Activated T-helper 2 cell treated with anti-CD3 and anti-CD28 coated beads, Interferon-gamma antibody, Interleukin-2, Interleukin-4, amounts not matched to agents 10 μg/mL and 5 μg/mL and 100 μg/mL, durations not matched to agents 14 hours and 24 hours and 36 hours (primary cell): ENCODE data around the gene SHMT2. TPM values are rescaled to one million over a fixed set of nuclear protein-coding genes. Genes with fewer than 3 reads are reported as not detected.

Experiments used
- DNase-seq: peaks from one replicate; pipeline ENCODE4 v3.0.0; 2021; ENCODE audit warnings: low spot score
- H3K27ac Mint-ChIP-seq: one replicate; pipeline ENCODE4 v1.8.0; 2021; ENCODE audit warnings: mixed read lengths
- H3K27me3 Mint-ChIP-seq: one replicate; pipeline ENCODE4 v1.8.0; 2021; ENCODE audit warnings: low read depth, mixed read lengths
- H3K36me3 Mint-ChIP-seq: one replicate; pipeline ENCODE4 v1.8.0; 2021; ENCODE audit warnings: low read depth, mixed read lengths
- H3K4me1 Mint-ChIP-seq: one replicate; pipeline ENCODE4 v1.8.0; 2021; ENCODE audit warnings: low read depth, mixed read lengths
- H3K4me3 Mint-ChIP-seq: one replicate; pipeline ENCODE4 v1.8.0; 2021; ENCODE audit warnings: low read depth, mild to moderate bottlenecking, moderate library complexity, mixed read lengths
- H3K9me3 Mint-ChIP-seq: one replicate; pipeline ENCODE4 v1.8.0; 2021; ENCODE audit warnings: mixed read lengths
- intact Hi-C: fragments of 100-400 bp; cut with micrococcal nuclease; formaldehyde crosslinking; loops from one replicate; pipeline ENCODE4 v1.15.1; 2023
- total RNA-seq: library from RNA; stranded (reverse); gene quantifications from 2 replicates; pipeline ENCODE4 v1.2.3, GENCODE V29; 2022

SHMT2 gene
- total RNA-seq, 1 donor from 2014 or later, result 295 TPM

DNA sequence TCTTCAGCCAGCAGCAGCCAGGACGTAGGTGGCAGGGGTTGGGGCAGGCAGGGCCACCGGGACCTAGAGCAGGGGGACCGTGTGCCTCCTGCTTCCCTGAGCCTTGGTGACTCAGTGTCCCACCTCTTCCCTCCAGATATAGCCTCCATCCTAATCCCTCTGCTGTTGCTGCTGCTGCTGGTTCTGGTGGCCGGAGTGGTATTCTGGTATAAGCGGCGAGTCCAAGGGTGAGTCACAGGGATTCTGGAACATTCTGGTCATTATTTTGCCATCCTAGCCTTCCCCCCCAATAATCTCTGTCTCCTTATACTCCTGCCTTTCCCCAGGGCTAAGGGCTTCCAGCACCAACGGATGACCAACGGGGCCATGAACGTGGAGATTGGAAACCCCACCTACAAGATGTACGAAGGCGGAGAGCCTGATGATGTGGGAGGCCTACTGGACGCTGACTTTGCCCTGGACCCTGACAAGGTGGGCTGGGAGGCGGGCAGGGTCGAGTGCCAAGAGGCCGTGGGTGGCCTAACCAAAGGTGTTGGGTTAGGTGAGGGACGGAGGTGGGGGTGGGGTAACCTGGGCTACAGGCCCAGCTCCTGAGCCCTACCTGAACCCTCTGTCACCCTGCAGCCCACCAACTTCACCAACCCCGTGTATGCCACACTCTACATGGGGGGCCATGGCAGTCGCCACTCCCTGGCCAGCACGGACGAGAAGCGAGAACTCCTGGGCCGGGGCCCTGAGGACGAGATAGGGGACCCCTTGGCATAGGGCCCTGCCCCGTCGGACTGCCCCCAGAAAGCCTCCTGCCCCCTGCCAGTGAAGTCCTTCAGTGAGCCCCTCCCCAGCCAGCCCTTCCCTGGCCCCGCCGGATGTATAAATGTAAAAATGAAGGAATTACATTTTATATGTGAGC is 17.5 kb upstream of the SHMT2 start:
- H3K36me3 Mint-ChIP-seq, result no peaks in the 10 kb centered on the region
- no peak overlapping the region for H3K4me3 Mint-ChIP-seq
- intact Hi-C loops, result no loop called here
- H3K9me3 Mint-ChIP-seq, result no peaks in the 10 kb centered on the region
- peaks cover 25% of the 10 kb centered on the region for H3K4me1 Mint-ChIP-seq
- no peak overlapping the region for H3K27ac Mint-ChIP-seq
- no peak for DNase-seq
- peaks cover 28% of the 10 kb centered on the region for H3K27me3 Mint-ChIP-seq

DNA sequence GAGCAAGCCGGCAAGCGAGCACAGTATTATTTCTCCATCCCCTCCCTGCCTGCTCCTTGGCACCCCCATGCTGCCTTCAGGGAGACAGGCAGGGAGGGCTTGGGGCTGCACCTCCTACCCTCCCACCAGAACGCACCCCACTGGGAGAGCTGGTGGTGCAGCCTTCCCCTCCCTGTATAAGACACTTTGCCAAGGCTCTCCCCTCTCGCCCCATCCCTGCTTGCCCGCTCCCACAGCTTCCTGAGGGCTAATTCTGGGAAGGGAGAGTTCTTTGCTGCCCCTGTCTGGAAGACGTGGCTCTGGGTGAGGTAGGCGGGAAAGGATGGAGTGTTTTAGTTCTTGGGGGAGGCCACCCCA is 16.8 kb upstream of the SHMT2 start:
- DNase-seq, result no peak
- no peak overlapping the region for H3K4me3 Mint-ChIP-seq
- H3K36me3 Mint-ChIP-seq, result no peaks in the 10 kb centered on the region
- no peaks in the 10 kb centered on the region for H3K9me3 Mint-ChIP-seq
- H3K27me3 Mint-ChIP-seq, result peaks cover 33% of the 10 kb centered on the region
- no peak overlapping the region for H3K27ac Mint-ChIP-seq
- intact Hi-C loops, result loop anchor here (1.0 kb wide), 2 partner anchors 27 to 31 kb away; no protein-coding TSS in a partner anchor
- H3K4me1 Mint-ChIP-seq, result peaks cover 30% of the 10 kb centered on the region

DNA sequence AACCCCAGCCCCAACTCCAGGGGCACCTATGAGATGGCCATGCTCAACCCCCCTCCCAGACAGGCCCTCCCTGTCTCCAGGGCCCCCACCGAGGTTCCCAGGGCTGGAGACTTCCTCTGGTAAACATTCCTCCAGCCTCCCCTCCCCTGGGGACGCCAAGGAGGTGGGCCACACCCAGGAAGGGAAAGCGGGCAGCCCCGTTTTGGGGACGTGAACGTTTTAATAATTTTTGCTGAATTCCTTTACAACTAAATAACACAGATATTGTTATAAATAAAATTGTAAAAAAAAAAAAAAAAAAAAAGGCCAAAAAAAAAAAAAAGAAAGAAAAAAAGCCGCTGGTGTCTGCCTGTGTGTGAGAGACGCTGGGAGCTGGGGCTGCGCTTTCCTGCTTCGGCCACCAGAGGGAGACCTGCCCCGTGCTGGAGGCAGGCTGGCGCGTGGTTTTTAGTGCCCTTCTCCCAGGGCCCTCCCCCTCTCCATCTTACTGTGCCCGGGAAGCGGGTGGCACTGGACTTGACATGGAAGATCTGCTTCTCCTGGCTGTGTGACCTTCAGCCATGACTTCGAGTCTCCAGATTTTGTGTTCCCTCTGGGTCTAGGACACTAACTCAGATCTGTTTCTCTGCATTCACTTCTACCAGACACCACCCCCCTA is 16.3 kb upstream of the SHMT2 start:
- H3K36me3 Mint-ChIP-seq, result no peaks in the 10 kb centered on the region
- intact Hi-C loops, result loop anchor here (1.0 kb wide), 2 partner anchors 26 to 30 kb away; no protein-coding TSS in a partner anchor
- H3K4me3 Mint-ChIP-seq, result no peak overlapping the region
- no peaks in the 10 kb centered on the region for H3K9me3 Mint-ChIP-seq
- H3K27ac Mint-ChIP-seq, result no peak overlapping the region
- peaks cover 30% of the 10 kb centered on the region for H3K4me1 Mint-ChIP-seq
- DNase-seq, result peak; percentile 76
- peaks cover 38% of the 10 kb centered on the region for H3K27me3 Mint-ChIP-seq

DNA sequence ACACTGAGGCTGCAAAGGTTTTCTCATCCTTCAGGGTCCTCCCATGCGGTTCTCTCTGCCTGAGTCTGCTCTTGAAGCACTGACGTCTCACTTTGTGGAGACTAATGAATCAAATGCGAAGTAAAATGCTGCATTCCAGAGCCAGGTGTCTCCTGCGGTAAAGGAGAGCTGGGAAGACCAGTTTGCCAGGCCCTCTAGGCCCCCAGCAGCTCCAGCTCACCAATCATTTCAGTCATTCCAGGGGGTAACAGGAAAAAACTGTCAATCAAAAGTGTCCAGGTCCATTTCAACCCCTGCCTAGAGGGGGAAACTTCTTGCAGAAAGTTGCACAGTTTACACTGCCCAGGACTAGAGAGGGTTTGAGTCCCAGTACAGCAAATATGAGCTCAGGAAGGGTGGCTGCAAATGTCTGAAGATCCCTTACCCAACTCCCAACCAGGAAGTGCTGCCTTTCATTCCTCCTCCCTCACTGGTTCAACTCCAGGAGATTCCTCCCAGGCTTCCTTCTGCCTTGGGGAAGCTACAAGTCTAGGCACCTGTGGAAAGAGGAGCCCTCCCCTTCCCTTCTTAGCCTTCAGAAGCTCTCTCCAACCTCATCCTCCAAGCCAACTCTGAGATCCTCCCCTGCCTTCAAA is 15.6 kb upstream of the SHMT2 start:
- peaks cover 45% of the 10 kb centered on the region for H3K27me3 Mint-ChIP-seq
- DNase-seq, result no peak
- H3K4me1 Mint-ChIP-seq, result peaks cover 30% of the 10 kb centered on the region
- H3K4me3 Mint-ChIP-seq, result no peak overlapping the region
- intact Hi-C loops, result loop anchor here (1.0 kb wide), 2 partner anchors 25 to 29 kb away; no protein-coding TSS in a partner anchor
- no peak overlapping the region for H3K27ac Mint-ChIP-seq
- H3K9me3 Mint-ChIP-seq, result no peaks in the 10 kb centered on the region
- no peaks in the 10 kb centered on the region for H3K36me3 Mint-ChIP-seq

DNA sequence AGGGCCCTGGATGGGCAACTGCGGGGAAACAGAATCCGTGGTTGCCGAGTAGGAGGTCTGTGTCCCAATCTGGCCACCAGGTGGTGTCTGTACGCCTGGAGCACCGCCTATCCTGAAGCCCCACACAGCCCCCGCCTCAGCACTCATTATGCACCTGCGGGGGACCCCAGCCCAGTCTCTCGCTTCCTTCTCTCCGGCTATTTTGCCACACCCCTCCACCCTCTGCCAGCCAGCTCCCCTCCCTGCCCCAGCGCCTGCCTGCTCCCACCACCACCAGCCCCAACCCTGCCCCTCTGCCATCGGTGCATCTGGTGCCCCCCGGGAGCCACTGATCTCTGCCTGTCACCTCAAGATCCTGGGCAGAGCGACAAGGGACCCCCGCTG is 15.1 kb upstream of the SHMT2 start:
- intact Hi-C loops, result no loop called here
- Mint-ChIP-seq H3K27ac (no peak overlapping the region), H3K36me3 (no peaks in the 10 kb centered on the region), H3K9me3 (no peaks in the 10 kb centered on the region), H3K4me3 (peak overlapping the region; percentile 6), H3K4me1 (peaks cover 30% of the 10 kb centered on the region), H3K27me3 (peaks cover 50% of the 10 kb centered on the region)
- DNase-seq, result peak; percentile 59

DNA sequence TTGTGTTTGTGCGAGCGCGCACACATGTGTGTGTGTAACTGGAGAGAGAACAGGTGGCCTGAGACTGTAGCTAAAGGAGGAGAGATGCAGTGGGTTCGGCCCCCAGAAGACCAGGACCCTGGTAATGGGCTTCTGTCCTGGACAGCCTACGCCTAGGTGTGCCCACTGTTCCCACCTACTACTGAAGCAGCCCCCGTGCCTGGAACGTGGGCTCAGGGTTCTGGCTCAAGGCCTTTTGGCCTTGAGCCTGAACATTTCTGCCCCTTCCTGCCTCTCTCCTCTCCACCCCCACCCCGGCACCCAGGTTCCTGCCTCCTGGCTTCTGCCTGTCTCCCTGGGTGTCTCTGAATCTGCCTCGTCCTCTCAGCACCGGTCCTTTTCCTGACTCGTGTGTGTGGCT is 14.4 kb upstream of the SHMT2 start:
- Mint-ChIP-seq H3K4me3 (no peak overlapping the region), H3K9me3 (no peaks in the 10 kb centered on the region), H3K27me3 (peaks cover 56% of the 10 kb centered on the region), H3K4me1 (peaks cover 30% of the 10 kb centered on the region), H3K36me3 (no peaks in the 10 kb centered on the region), H3K27ac (no peak overlapping the region)
- DNase-seq, result no peak
- intact Hi-C loops, result no loop called here

DNA sequence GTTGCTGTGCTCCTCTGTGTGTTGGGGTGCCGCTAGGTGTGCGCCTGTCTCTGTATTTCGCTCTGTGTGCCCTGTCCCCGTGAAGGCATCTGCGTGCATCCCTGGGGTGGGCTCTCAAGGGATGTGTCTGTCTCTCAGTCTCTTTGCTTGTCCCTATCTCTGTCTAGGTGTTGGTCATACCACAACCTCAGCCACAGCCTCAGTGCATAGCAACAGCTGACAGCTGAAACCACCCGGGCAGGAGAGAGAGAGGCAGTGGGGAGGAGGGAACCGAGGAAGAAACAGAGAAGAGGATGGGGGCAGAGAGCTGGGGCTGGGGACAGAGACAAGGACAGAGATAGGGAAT is 13.9 kb upstream of the SHMT2 start:
- intact Hi-C loops, result no loop called here
- Mint-ChIP-seq H3K27me3 (peaks cover 58% of the 10 kb centered on the region), H3K36me3 (no peaks in the 10 kb centered on the region), H3K4me3 (peak overlapping the region; percentile 73), H3K27ac (no peak overlapping the region), H3K4me1 (peaks cover 32% of the 10 kb centered on the region), H3K9me3 (no peaks in the 10 kb centered on the region)
- DNase-seq, result peak; percentile 49

DNA sequence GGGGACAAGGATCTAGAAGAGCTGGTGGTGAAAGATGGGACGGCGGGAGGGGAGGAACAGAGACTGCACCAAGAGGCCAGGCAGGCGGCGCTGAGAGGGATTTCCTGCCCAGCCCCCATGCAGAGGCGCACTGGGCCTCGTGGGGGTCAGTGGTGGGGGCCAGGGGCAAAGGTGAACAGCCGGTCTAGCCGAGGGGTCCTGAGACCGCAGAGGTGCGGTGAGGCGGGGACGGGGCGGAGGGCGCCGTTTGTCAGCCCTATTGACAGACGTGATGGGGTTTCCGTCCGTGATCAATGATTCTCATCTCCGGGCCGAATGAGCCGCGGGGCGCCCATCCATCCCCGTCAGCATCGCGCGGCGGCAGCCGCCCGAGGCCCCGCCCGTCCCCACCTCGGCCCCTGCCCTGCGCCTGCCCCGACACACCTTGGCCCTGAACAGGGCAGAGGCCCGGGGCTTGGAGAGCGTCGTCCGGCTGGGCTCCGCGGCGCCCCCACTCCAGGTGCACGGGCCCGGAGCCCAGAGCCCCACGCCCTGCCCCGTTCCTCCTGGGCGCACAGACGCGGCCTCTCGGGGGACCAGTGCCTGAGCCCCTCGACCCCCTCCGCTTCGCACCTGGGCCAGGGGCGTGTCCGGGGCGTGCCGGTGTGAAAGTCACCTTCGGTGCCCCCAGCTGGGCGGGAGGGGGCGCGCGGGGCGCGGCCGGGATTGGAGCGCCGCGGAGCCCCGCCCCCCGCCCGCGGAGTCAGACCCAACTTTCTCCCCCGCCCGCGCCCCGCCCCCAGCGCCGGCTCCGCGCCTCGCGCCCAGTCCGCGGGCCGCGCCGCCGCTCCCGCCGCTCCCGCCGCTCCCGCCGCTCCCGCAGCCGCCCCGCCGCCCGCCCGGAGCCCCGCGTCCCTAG is 13.2 kb upstream of the SHMT2 start, which contains the start of gene NXPH4:
TSS of gene NXPH4 (plus strand) at position 781 of the 898 bp plus-strand sequence. CDS start 176 bp downstream, outside the sequence.
- DNase-seq, result peak; percentile 42
- no peaks in the 10 kb centered on the region for H3K36me3 Mint-ChIP-seq
- intact Hi-C loops, result no loop called here
- peaks cover 65% of the 10 kb centered on the region for H3K27me3 Mint-ChIP-seq
- H3K9me3 Mint-ChIP-seq, result no peaks in the 10 kb centered on the region
- peaks cover 35% of the 10 kb centered on the region for H3K4me1 Mint-ChIP-seq
- peak within 1 kb of the TSS; percentile 78 for H3K4me3 Mint-ChIP-seq
- peak within 1 kb of the TSS; percentile 15 for H3K27ac Mint-ChIP-seq

DNA sequence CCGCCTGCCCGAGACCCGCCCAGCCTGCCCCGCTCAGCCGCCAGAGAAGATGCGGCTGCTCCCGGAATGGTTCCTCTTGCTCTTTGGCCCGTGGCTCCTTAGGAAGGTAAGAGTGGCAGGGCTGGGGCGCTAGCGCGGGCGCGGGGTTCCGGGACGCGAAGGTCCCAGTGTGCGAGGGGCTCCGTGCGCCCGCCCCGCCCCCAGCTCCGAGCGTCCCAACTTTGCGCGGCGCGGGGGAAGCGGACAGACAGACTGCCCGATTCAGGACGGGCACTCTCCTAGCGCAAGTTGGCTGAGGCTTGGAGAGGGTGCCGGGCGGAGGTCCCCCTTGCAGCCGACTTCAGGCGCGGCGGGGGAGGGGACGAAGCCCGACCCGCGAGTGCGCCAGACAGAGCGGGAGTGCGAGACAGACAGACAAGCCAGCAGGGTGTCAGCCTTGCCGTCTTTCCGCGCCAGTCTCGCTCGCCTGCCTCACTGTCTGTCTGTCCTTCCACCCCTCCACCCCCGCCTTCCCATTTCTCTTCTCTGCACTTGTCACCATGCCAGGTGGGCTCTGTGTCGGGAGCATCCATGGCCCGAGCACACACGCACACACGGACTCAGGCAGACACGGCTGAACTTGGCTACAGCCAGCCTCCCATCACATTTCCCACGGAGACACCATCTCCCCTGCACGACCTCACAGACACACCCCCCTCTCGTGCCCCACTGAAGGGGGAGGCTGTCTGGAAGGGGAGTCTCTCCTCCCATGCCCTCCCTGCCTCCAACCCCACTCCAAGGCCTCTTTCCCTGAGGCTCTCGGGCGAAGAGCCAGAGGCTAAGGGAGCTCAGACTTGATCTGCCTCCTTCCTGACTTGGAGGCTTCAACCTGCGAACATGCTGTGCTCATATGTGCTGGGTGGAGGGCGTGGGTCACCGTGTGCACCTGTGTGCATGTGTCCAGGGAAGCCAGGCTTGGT is 12.3 kb upstream of the SHMT2 start:
- Mint-ChIP-seq H3K27ac (peak overlapping the region; percentile 15), H3K4me3 (peak overlapping the region; percentile 78), H3K36me3 (no peaks in the 10 kb centered on the region), H3K4me1 (peaks cover 41% of the 10 kb centered on the region), H3K9me3 (no peaks in the 10 kb centered on the region), H3K27me3 (peaks cover 73% of the 10 kb centered on the region)
- no peak for DNase-seq
- intact Hi-C loops, result loop anchor here (1.0 kb wide), 1 partner anchor 8 kb away; no protein-coding TSS in a partner anchor

DNA sequence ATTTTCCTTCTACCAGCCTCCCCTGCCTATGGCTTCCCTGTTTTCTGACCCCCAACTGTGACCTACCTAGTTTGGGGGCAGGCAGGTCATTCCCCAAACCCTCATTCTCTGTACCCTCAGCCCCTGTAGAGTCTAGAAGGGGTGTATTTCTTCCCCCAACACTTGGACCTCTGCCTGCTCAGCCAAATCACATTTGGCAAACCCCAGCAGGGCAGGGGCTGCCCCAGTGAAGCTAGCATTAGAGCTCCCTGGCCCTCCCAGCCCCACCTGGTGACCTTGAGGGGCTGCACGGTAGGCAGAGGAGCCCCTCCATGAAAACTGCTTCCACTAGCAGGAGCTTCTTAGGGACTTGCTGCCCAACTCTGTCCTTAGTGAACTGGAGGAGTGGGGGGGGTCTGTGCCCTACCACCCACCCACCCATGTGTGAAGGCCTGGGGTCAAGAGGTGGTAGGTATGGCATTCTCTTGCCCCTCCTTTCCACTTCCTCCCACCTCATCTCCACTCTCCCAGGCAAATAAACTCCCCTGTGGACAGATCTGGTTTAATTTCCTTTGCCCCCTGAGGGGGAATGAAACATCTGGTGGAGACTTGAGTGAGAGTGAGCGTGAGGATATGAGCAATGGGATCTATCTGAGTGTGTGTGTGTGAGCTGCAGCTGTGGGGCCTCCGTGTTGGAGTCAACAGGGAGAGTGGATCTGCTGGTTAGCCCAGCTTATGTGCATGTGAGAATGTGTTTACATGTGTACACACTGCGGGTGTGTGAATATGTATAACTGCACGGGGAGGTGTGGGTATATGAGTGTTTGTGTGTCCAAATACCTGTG is 11.3 kb upstream of the SHMT2 start:
- peaks cover 83% of the 10 kb centered on the region for H3K27me3 Mint-ChIP-seq
- peak overlapping the region; percentile 6 for H3K4me3 Mint-ChIP-seq
- H3K36me3 Mint-ChIP-seq, result no peaks in the 10 kb centered on the region
- peaks cover 48% of the 10 kb centered on the region for H3K4me1 Mint-ChIP-seq
- H3K9me3 Mint-ChIP-seq, result no peaks in the 10 kb centered on the region
- intact Hi-C loops, result no loop called here
- no peak overlapping the region for H3K27ac Mint-ChIP-seq
- no peak for DNase-seq
